H9 (cell line): ENCODE results near the gene VAV2. TPM values are rescaled to one million over a fixed set of nuclear protein-coding genes. Genes with fewer than 3 reads are reported as not detected.

ENCODE experiments used
- DNase-seq: peaks from one replicate; pipeline ENCODE4 v3.0.0-alpha.2; 2017
- H2AFZ ChIP-seq: one replicate; pipeline ENCODE4 v1.6.1; 2013; ENCODE audit warnings: mild to moderate bottlenecking, low read length, control low read depth, moderate library complexity
- H2AK5ac ChIP-seq: 2 replicates; pipeline ENCODE4 v1.6.1; 2013; ENCODE audit warnings: low read length, control low read depth, mixed read lengths; ENCODE audit not compliant: insufficient read length
- H2BK120ac ChIP-seq: one replicate; pipeline ENCODE4 v1.6.1; 2013; ENCODE audit warnings: low read depth, mild to moderate bottlenecking, low read length, control low read depth, inconsistent platforms; ENCODE audit not compliant: poor library complexity, severe bottlenecking
- H2BK12ac ChIP-seq: 2 replicates; pipeline ENCODE4 v1.6.1; 2013; ENCODE audit warnings: low read length, control low read depth, mixed read lengths, low read depth; ENCODE audit not compliant: insufficient read length
- H2BK15ac ChIP-seq: 2 replicates; pipeline ENCODE4 v1.6.1; 2013; ENCODE audit warnings: low read depth, low read length, control low read depth
- H2BK20ac ChIP-seq: one replicate; pipeline ENCODE4 v1.6.1; 2013; ENCODE audit warnings: low read depth, mild to moderate bottlenecking, low read length, control low read depth, inconsistent platforms; ENCODE audit not compliant: poor library complexity, severe bottlenecking
- H2BK5ac ChIP-seq: 2 replicates; pipeline ENCODE4 v1.6.1; 2013; ENCODE audit warnings: low read length, control low read depth, mixed read lengths; ENCODE audit not compliant: insufficient read length
- H3K14ac ChIP-seq: 2 replicates; pipeline ENCODE4 v1.6.1; 2013; ENCODE audit warnings: low read length, control low read depth; ENCODE audit not compliant: insufficient read depth
- H3K18ac ChIP-seq: 2 replicates; pipeline ENCODE4 v1.6.1; 2013; ENCODE audit warnings: low read depth, mild to moderate bottlenecking, mixed read lengths, low read length, control low read depth; ENCODE audit not compliant: insufficient read length
- H3K23ac ChIP-seq: 2 replicates; pipeline ENCODE4 v1.6.1; 2013; ENCODE audit warnings: low read length, control low read depth, mixed read lengths, low read depth; ENCODE audit not compliant: insufficient read length
- H3K23me2 ChIP-seq: 2 replicates; pipeline ENCODE4 v1.6.1; 2013; ENCODE audit warnings: low read depth, mild to moderate bottlenecking, mixed read lengths, low read length, control low read depth; ENCODE audit not compliant: insufficient read length, poor library complexity, severe bottlenecking
- H3K27ac ChIP-seq: 2 replicates; pipeline ENCODE4 v1.5.1; 2013; ENCODE audit warnings: low read length, control low read depth, mixed read lengths, low read depth; ENCODE audit not compliant: insufficient read length
- H3K27me3 ChIP-seq: 2 replicates; pipeline ENCODE4 v1.6.1; 2013; ENCODE audit warnings: low read length, control low read depth, inconsistent platforms; ENCODE audit not compliant: insufficient read depth
- H3K4ac ChIP-seq: 2 replicates; pipeline ENCODE4 v1.6.1; 2013; ENCODE audit warnings: low read depth, mild to moderate bottlenecking, control low read depth, inconsistent platforms, low read length, moderate library complexity
- H3K4me1 ChIP-seq: 2 replicates; pipeline ENCODE4 v1.6.1; 2013; ENCODE audit warnings: low read length, control low read depth, inconsistent platforms; ENCODE audit not compliant: insufficient read depth
- H3K4me2 ChIP-seq: 2 replicates; pipeline ENCODE4 v1.6.1; 2013; ENCODE audit warnings: low read length, control low read depth, mixed read lengths; ENCODE audit not compliant: insufficient read length, insufficient read depth
- H3K56ac ChIP-seq: 2 replicates; pipeline ENCODE4 v1.6.1; 2013; ENCODE audit warnings: low read depth, mild to moderate bottlenecking, mixed read lengths, low read length, control low read depth; ENCODE audit not compliant: insufficient read length
- H3K79me1 ChIP-seq: 2 replicates; pipeline ENCODE4 v1.6.1; 2013; ENCODE audit warnings: low read depth, mild to moderate bottlenecking, moderate library complexity, low read length, control low read depth, inconsistent platforms; ENCODE audit not compliant: insufficient read depth, poor library complexity, severe bottlenecking
- H3K79me2 ChIP-seq: 2 replicates; pipeline ENCODE4 v1.6.1; 2013; ENCODE audit warnings: low read length, control low read depth, inconsistent platforms; ENCODE audit not compliant: insufficient read depth
- H3K9ac ChIP-seq: 2 replicates; pipeline ENCODE4 v1.6.1; 2013; ENCODE audit warnings: low read length, control low read depth, mixed read lengths; ENCODE audit not compliant: insufficient read length; ENCODE audit errors: extremely low read depth
- H3K9me3 ChIP-seq: one replicate; pipeline ENCODE4 v1.6.1; 2013; ENCODE audit warnings: low read depth, low read length, inconsistent platforms; ENCODE audit not compliant: control insufficient read depth
- H3T11ph ChIP-seq: one replicate; pipeline ENCODE4 v1.6.1; 2013; ENCODE audit warnings: mild to moderate bottlenecking, low read length, control low read depth, inconsistent platforms
- H4K20me1 ChIP-seq: one replicate; pipeline ENCODE4 v1.6.1; 2013; ENCODE audit not compliant: control insufficient read depth, insufficient read length, insufficient read depth
- H4K5ac ChIP-seq: 2 replicates; pipeline ENCODE4 v1.6.1; 2013; ENCODE audit warnings: low read depth, mild to moderate bottlenecking, mixed read lengths, low read length, control low read depth; ENCODE audit not compliant: insufficient read length
- H4K8ac ChIP-seq: replicated peaks from 2 replicates; pipeline ENCODE4 v1.6.1; 2013; ENCODE audit warnings: low read length, control low read depth, mixed read lengths, low read depth; ENCODE audit not compliant: insufficient read length
- H4K91ac ChIP-seq: 2 replicates; pipeline ENCODE4 v1.6.1; 2013; ENCODE audit warnings: low read depth, mild to moderate bottlenecking, moderate library complexity, mixed read lengths, low read length, control low read depth; ENCODE audit not compliant: insufficient read length
- H3K27ac Mint-ChIP-seq, 3 experiments: 2 replicates in 2 of 3; 3 replicates in 1 of 3; pipeline ENCODE4 v1.8.0; 2020 to 2021; ENCODE audit warnings: mixed read lengths in 3 of 3, mild to moderate bottlenecking in 1 of 3, moderate library complexity in 1 of 3
- H3K27me3 Mint-ChIP-seq: 2 replicates; pipeline ENCODE4 v1.8.0; 2021; ENCODE audit warnings: low read depth, mild to moderate bottlenecking, moderate library complexity, mixed read lengths
- H3K36me3 Mint-ChIP-seq, 3 experiments: 2 replicates in 2 of 3; 3 replicates in 1 of 3; pipeline ENCODE4 v1.8.0; 2020 to 2021; ENCODE audit warnings: low read depth in 3 of 3, mixed read lengths in 3 of 3; ENCODE audit not compliant: insufficient read depth in 1 of 3
- H3K4me1 Mint-ChIP-seq, 2 experiments: 2 replicates each; pipeline ENCODE4 v1.8.0; 2020; ENCODE audit warnings: mixed read lengths in 2 of 2
- H3K4me3 Mint-ChIP-seq, 2 experiments: 2 replicates in 1 of 2; 3 replicates in 1 of 2; pipeline ENCODE4 v1.8.0; 2020 to 2021; ENCODE audit warnings: mild to moderate bottlenecking in 2 of 2, mixed read lengths in 2 of 2, moderate library complexity in 1 of 2
- H3K9me3 Mint-ChIP-seq, 2 experiments: 2 replicates in 1 of 2; 3 replicates in 1 of 2; pipeline ENCODE4 v1.8.0; 2020; ENCODE audit warnings: mild to moderate bottlenecking in 2 of 2, mixed read lengths in 2 of 2, moderate library complexity in 1 of 2
- CTCF ChIP-seq: fragments of 200-600 bp; sonication (generic); conservative IDR thresholded peaks from 3 replicates; pipeline ENCODE4 v1.8.0; 2021; ENCODE audit warnings: antibody characterized with exemption, mild to moderate bottlenecking
- WGBS: extraction: QIAGEN DNeasy Blood & Tissue Kit; methylation state at CpG from one replicate; pipeline ENCODE4 v1.1.7; 2013; ENCODE audit warnings: missing lambda C conversion rate, low lambda C conversion rate, mixed read lengths; ENCODE audit not compliant: insufficient read length; ENCODE audit errors: extremely low coverage; 5-methylcytosine and 5-hydroxymethylcytosine counted together
- total RNA-seq: library from RNA; stranded (reverse); gene quantifications from 2 replicates; pipeline ENCODE4 v1.2.1, GENCODE V29; 2021

VAV2 gene
- total RNA-seq, 1 experiment from 2014 or later = 58.7 TPM

- Histone ChIP-seq H3K79me1 (no peaks in the 10 kb centered on the region), H3K4me2 (no peak overlapping the region), H3K18ac (no peak overlapping the region), H2BK5ac (no peak overlapping the region), H3K9ac (no peak overlapping the region), H4K8ac (no peak overlapping the region), H4K5ac (no peak overlapping the region), H3K14ac (no peak overlapping the region), H2AFZ (no peak overlapping the region), H2BK12ac (no peak overlapping the region), H2BK15ac (no peak overlapping the region), H2BK120ac (no peak overlapping the region), H3K56ac (no peak overlapping the region), H2BK20ac (no peak overlapping the region), H3K27ac (no peak overlapping the region), H3K9me3 (peaks cover 13% of the 10 kb centered on the region), H3K23ac (no peak overlapping the region), H4K20me1 (no peaks in the 10 kb centered on the region), H2AK5ac (no peak overlapping the region), H3K23me2 (no peaks in the 10 kb centered on the region), H3K27me3 (no peaks in the 10 kb centered on the region), H3T11ph (no peak overlapping the region), H3K4ac (no peak overlapping the region), H3K4me1 (no peaks in the 10 kb centered on the region), H4K91ac (no peak overlapping the region), H3K79me2 (no peaks in the 10 kb centered on the region)
- no peak overlapping the region for H3K27ac Mint-ChIP-seq
- no peak overlapping the region for H3K4me3 Mint-ChIP-seq
- H3K9me3 Mint-ChIP-seq = peaks cover 33% of the 10 kb centered on the region in 2 experiments
- H3K36me3 Mint-ChIP-seq = peaks cover 5 to 14% (median 13%) of the 10 kb centered on the region in 3 experiments; a peak in 6 of 7 replicates
- TF ChIP-seq CTCF = no peak
- no CpG with 5 or more reads among the region's 6 CpGs for WGBS
- no peak for DNase-seq
- H3K4me1 Mint-ChIP-seq = no peaks in the 10 kb centered on the region
- H3K27me3 Mint-ChIP-seq = peaks cover 15% of the 10 kb centered on the region
Measured at GRCh38 chr9:134011401-134011800, 19.3 kb upstream of the VAV2 start.
